Chondrocyte (in vitro differentiated cells): ENCODE data around the gene TMEM270. TPM values are rescaled to one million over a fixed set of nuclear protein-coding genes. Genes with fewer than 3 reads are reported as not detected.
"Not testable (repeated sequence)": the region's sequence is repeated elsewhere in the genome, so short reads cannot be mapped to it uniquely, and the experiment has no call there.

Source experiments
- DNase-seq: peaks from one replicate; pipeline ENCODE4 v3.0.0; 2021; ENCODE audit warnings: mixed read lengths, low spot score
- H3K27ac Mint-ChIP-seq: one replicate; pipeline ENCODE4 v1.8.0; 2021; ENCODE audit warnings: mild to moderate bottlenecking, moderate library complexity, mixed read lengths; ENCODE audit not compliant: unreplicated experiment
- H3K27me3 Mint-ChIP-seq: 2 replicates; pipeline ENCODE4 v1.8.0; 2021; ENCODE audit warnings: low read depth, mixed read lengths
- H3K36me3 Mint-ChIP-seq: 2 replicates; pipeline ENCODE4 v1.8.0; 2021; ENCODE audit warnings: low read depth, mixed read lengths
- H3K4me1 Mint-ChIP-seq: 2 replicates; pipeline ENCODE4 v1.8.0; 2021; ENCODE audit warnings: low read depth, mild to moderate bottlenecking, mixed read lengths
- H3K4me3 Mint-ChIP-seq: one replicate; pipeline ENCODE4 v1.8.0; 2021; ENCODE audit warnings: mild to moderate bottlenecking, moderate library complexity, mixed read lengths; ENCODE audit not compliant: unreplicated experiment
- H3K9me3 Mint-ChIP-seq: 2 replicates; pipeline ENCODE4 v1.8.0; 2021; ENCODE audit warnings: low read depth, mixed read lengths
- total RNA-seq: library from RNA; stranded (reverse); gene quantifications from 3 replicates; pipeline ENCODE4 v1.2.1, GENCODE V29; 2021
- TF ChIP-seq, protein P1 (sequence below): fragments of 200-600 bp; sonication (generic); IDR thresholded peaks from 2 replicates; pipeline ENCODE4 v1.5.0; 2021; ENCODE audit warnings: antibody characterized with exemption, mild to moderate bottlenecking, moderate library complexity

The TMEM270 gene
- total RNA-seq, 1 donor from 2014 or later, result 0.25 TPM

- TF ChIP-seq, protein P1, sequence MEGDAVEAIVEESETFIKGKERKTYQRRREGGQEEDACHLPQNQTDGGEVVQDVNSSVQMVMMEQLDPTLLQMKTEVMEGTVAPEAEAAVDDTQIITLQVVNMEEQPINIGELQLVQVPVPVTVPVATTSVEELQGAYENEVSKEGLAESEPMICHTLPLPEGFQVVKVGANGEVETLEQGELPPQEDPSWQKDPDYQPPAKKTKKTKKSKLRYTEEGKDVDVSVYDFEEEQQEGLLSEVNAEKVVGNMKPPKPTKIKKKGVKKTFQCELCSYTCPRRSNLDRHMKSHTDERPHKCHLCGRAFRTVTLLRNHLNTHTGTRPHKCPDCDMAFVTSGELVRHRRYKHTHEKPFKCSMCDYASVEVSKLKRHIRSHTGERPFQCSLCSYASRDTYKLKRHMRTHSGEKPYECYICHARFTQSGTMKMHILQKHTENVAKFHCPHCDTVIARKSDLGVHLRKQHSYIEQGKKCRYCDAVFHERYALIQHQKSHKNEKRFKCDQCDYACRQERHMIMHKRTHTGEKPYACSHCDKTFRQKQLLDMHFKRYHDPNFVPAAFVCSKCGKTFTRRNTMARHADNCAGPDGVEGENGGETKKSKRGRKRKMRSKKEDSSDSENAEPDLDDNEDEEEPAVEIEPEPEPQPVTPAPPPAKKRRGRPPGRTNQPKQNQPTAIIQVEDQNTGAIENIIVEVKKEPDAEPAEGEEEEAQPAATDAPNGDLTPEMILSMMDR, result no peak
- H3K9me3 Mint-ChIP-seq, result no peaks in the 10 kb centered on the region
- no peaks in the 10 kb centered on the region for H3K27me3 Mint-ChIP-seq
- H3K4me3 Mint-ChIP-seq, result no peak overlapping the region
- peak; percentile 5 for DNase-seq
- no peak overlapping the region for H3K27ac Mint-ChIP-seq
- H3K36me3 Mint-ChIP-seq, result no peaks in the 10 kb centered on the region
- peaks cover 15% of the 10 kb centered on the region for H3K4me1 Mint-ChIP-seq
These were observed 40.9 kb upstream of the TMEM270 start for GRCh38 chr7:73820013-73820412.

- H3K27ac Mint-ChIP-seq, H3K4me3 Mint-ChIP-seq, H3K36me3 Mint-ChIP-seq: not testable (repeated sequence)
These were observed 39.2 kb upstream of the TMEM270 start for GRCh38 chr7:73821597-73822285.

GRCh38 chr7:73822319-73823173 lies 38.4 kb upstream of the TMEM270 start:
- H3K36me3 Mint-ChIP-seq, result no peaks in the 10 kb centered on the region
- no peak for DNase-seq
- peaks cover 21% of the 10 kb centered on the region for H3K4me1 Mint-ChIP-seq
- H3K9me3 Mint-ChIP-seq, result no peaks in the 10 kb centered on the region
- H3K27me3 Mint-ChIP-seq, result no peaks in the 10 kb centered on the region
- H3K27ac Mint-ChIP-seq, result peak overlapping the region; percentile 79
- no peak overlapping the region for H3K4me3 Mint-ChIP-seq
- TF ChIP-seq, protein P1, result no peak

More at GRCh38 chr7:73821597-73822285, 39.2 kb upstream of the TMEM270 start:
- DNase-seq, result peak; percentile 59
- H3K4me1 Mint-ChIP-seq, result peaks cover 15% of the 10 kb centered on the region
- H3K9me3 Mint-ChIP-seq, H3K27me3 Mint-ChIP-seq: not testable (repeated sequence)

DNA sequence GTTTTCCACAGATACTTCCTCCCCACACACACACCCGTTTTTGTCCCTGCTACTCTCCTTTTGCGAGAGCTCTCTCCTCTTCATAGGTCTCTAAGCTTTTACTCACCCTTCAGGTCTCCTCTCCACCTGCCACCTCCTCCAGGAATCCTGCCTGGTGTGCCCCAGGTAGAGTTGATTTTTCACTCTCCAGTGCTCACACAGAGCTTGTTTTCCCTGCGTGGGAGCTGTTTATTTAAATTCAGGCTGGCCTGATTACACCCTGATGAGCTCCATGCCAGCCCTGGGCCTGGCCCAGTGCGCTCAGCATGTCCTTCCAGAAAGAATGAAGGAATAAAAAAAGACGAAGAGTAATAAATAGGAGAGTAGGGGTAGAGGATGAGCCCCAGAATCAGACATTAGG lies 37.7 kb upstream of the TMEM270 start:
- TF ChIP-seq, protein P1, result no peak
- Mint-ChIP-seq H3K9me3 (no peaks in the 10 kb centered on the region), H3K27me3 (no peaks in the 10 kb centered on the region), H3K36me3 (no peaks in the 10 kb centered on the region), H3K4me3 (no peak overlapping the region), H3K4me1 (peaks cover 27% of the 10 kb centered on the region), H3K27ac (peak overlapping the region; percentile 73)
- no peak for DNase-seq

DNA sequence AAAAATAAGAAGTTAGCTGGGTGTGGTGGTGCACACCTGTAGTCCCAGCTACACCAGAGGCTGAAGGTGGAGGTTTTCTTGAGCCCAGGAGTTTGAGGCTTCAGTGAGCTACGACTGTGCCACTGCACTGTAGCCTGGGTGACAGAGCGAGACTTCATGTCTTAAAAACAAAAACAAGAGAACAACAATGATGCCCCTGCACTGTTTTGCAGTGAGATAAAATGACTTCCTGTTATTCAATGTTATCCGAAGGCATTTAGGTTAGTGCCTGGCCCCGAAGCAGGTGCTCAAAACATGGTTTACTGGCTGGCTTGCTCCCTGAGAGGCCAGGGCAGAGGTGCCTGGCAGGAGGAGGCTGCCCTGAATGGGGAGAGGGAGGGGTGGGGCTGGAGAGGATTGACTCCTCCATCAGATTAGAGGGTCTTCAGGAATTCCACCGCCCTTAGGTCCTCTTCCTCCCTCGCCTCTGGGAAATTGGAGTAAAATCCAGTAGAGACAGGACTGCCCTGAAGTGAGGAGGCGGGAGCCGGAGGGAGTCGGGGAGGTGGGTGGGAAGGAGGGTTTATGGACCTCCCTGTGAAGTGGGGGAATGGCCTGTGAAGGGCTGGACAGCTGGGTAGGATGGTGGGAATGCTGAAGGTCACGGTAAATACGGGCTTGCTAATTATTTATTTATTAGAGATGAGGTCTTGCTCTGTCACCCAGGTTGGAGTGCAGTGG lies 36.9 kb upstream of the TMEM270 start:
- peak; percentile 12 for DNase-seq
- Mint-ChIP-seq H3K9me3 (no peaks in the 10 kb centered on the region), H3K4me3 (no peak overlapping the region), H3K4me1 (peaks cover 33% of the 10 kb centered on the region), H3K27ac (no peak overlapping the region), H3K36me3 (no peaks in the 10 kb centered on the region), H3K27me3 (no peaks in the 10 kb centered on the region)
- TF ChIP-seq, protein P1, result no peak
